ENCODE results near the gene MCC.

Gene MCC

DNA sequence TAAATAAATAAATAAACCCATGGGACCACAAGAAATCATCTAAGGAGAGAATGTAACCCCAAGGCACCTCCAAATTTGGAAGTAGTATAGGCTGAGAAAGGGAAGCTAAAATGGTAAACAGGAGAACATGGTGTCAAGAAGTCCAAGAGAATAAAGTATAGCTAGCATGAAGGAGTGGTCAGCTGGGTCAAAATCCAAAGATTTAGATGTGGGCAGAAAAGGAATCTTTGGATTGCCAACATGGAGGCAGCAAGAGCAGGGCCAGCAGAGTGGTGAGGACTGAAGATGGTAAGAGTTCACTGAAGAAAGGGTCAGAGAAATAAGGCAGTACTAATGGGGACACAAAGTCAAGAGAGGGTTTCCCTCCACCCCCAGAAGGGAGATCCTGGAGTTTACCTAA is 106.5 kb downstream of the MCC start:
- no peak overlapping the region for H3K27ac ChIP-seq (ENCODE audit: low read length)
- no peak for TF ChIP-seq EZH2phosphoT487 (IDR thresholded peaks at IDR 0.05; ENCODE audit: low read length)
- TF ChIP-seq EZH2 (optimal IDR thresholded peaks at IDR 0.05; ENCODE audit: low read depth, low read length) = no peak
- TF ChIP-seq, protein P1, sequence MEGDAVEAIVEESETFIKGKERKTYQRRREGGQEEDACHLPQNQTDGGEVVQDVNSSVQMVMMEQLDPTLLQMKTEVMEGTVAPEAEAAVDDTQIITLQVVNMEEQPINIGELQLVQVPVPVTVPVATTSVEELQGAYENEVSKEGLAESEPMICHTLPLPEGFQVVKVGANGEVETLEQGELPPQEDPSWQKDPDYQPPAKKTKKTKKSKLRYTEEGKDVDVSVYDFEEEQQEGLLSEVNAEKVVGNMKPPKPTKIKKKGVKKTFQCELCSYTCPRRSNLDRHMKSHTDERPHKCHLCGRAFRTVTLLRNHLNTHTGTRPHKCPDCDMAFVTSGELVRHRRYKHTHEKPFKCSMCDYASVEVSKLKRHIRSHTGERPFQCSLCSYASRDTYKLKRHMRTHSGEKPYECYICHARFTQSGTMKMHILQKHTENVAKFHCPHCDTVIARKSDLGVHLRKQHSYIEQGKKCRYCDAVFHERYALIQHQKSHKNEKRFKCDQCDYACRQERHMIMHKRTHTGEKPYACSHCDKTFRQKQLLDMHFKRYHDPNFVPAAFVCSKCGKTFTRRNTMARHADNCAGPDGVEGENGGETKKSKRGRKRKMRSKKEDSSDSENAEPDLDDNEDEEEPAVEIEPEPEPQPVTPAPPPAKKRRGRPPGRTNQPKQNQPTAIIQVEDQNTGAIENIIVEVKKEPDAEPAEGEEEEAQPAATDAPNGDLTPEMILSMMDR (IDR thresholded peaks at IDR 0.05; ENCODE audit: low read length) = no peak
- peaks cover 9% of the 10 kb centered on the region for H3F3A ChIP-seq (ENCODE audit: insufficient read depth, low read length)
- no peak overlapping the region for H3K4me2 ChIP-seq (ENCODE audit: low read depth, low read length)
- H3K9ac ChIP-seq (ENCODE audit: low read length) = no peak overlapping the region
- H3K36me3 ChIP-seq (replicated peaks; ENCODE audit: insufficient read depth, low read length) = no peaks in the 10 kb centered on the region
- no peaks in the 10 kb centered on the region for H3K79me2 ChIP-seq (ENCODE audit: low read length)
- peaks cover 18% of the 10 kb centered on the region for H3K4me1 ChIP-seq (ENCODE audit: low read length)
- DNase-seq = no peak
- no peak overlapping the region for H2AFZ ChIP-seq (ENCODE audit: low read length)
- no peak overlapping the region for H3K4me3 ChIP-seq (ENCODE audit: low read length)
- no peaks in the 10 kb centered on the region for H3K9me2 ChIP-seq (replicated peaks; ENCODE audit: insufficient read depth, low read length)
- H3K9me3 ChIP-seq (replicated peaks; ENCODE audit: insufficient read depth, low read length) = no peaks in the 10 kb centered on the region
- H4K20me1 ChIP-seq (ENCODE audit: insufficient read depth, low read length) = no peaks in the 10 kb centered on the region
- H3K27me3 ChIP-seq (replicated peaks; ENCODE audit: insufficient read depth, low read length) = no peaks in the 10 kb centered on the region

DNA sequence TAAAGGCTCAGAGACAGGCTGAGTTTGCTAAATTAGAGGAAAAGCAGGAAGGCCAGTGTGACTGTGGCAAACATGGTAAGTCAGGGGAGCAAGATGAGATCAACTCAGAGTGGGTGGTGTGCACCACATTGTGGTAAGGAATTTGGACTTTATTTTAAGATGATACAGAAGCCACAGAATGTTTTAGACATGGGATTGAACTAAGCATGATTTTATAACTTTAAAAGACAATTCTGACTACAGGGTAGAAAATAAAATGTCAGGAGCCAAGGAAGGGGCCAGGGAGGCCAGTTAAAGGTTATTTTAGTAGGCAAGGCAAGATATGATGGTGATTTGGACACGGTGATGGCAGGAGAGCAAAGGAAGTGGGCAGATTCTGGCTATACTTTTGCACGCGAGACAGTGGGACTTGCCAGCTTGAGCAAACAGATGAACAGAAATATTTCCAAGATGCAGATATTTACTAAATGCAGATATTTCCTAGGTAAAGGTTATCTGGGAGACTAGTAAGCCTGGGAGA is 107.4 kb downstream of the MCC start:
- Histone ChIP-seq H3K27ac (ENCODE audit: low read length) (no peak overlapping the region), H3K9me2 (replicated peaks; ENCODE audit: insufficient read depth, low read length) (no peaks in the 10 kb centered on the region), H3K27me3 (replicated peaks; ENCODE audit: insufficient read depth, low read length) (no peaks in the 10 kb centered on the region), H3F3A (ENCODE audit: insufficient read depth, low read length) (peaks cover 9% of the 10 kb centered on the region), H4K20me1 (ENCODE audit: insufficient read depth, low read length) (no peaks in the 10 kb centered on the region), H3K4me3 (ENCODE audit: low read length) (no peak overlapping the region), H3K4me1 (ENCODE audit: low read length) (peaks cover 18% of the 10 kb centered on the region), H3K36me3 (replicated peaks; ENCODE audit: insufficient read depth, low read length) (no peaks in the 10 kb centered on the region), H3K9me3 (replicated peaks; ENCODE audit: insufficient read depth, low read length) (no peaks in the 10 kb centered on the region), H3K79me2 (ENCODE audit: low read length) (no peaks in the 10 kb centered on the region), H3K4me2 (ENCODE audit: low read depth, low read length) (no peak overlapping the region), H3K9ac (ENCODE audit: low read length) (no peak overlapping the region), H2AFZ (ENCODE audit: low read length) (no peak overlapping the region)
- TF ChIP-seq, protein P1 (IDR thresholded peaks at IDR 0.05; ENCODE audit: low read length) = no peak
- TF ChIP-seq EZH2phosphoT487 (IDR thresholded peaks at IDR 0.05; ENCODE audit: low read length) (no peak), EZH2 (optimal IDR thresholded peaks at IDR 0.05; ENCODE audit: low read depth, low read length) (no peak)
- no peak for DNase-seq

- peaks cover 9% of the 10 kb centered on the region for H3F3A ChIP-seq (ENCODE audit: insufficient read depth, low read length)
- no peaks in the 10 kb centered on the region for H4K20me1 ChIP-seq (ENCODE audit: insufficient read depth, low read length)
- H3K27me3 ChIP-seq (replicated peaks; ENCODE audit: insufficient read depth, low read length) = no peaks in the 10 kb centered on the region
- no peaks in the 10 kb centered on the region for H3K79me2 ChIP-seq (ENCODE audit: low read length)
- peaks cover 18% of the 10 kb centered on the region for H3K4me1 ChIP-seq (ENCODE audit: low read length)
- H3K4me2 ChIP-seq (ENCODE audit: low read depth, low read length) = no peak overlapping the region
- TF ChIP-seq EZH2phosphoT487 (IDR thresholded peaks at IDR 0.05; ENCODE audit: low read length) (no peak), EZH2 (optimal IDR thresholded peaks at IDR 0.05; ENCODE audit: low read depth, low read length) (no peak)
- TF ChIP-seq, protein P1 (IDR thresholded peaks at IDR 0.05; ENCODE audit: low read length) = no peak
- H3K36me3 ChIP-seq (replicated peaks; ENCODE audit: insufficient read depth, low read length) = no peaks in the 10 kb centered on the region
- H3K9me3 ChIP-seq (replicated peaks; ENCODE audit: insufficient read depth, low read length) = no peaks in the 10 kb centered on the region
- H2AFZ ChIP-seq (ENCODE audit: low read length) = no peak overlapping the region
- no peak overlapping the region for H3K4me3 ChIP-seq (ENCODE audit: low read length)
- H3K9me2 ChIP-seq (replicated peaks; ENCODE audit: insufficient read depth, low read length) = no peaks in the 10 kb centered on the region
- H3K9ac ChIP-seq (ENCODE audit: low read length) = no peak overlapping the region
- no peak overlapping the region for H3K27ac ChIP-seq (ENCODE audit: low read length)
- DNase-seq = no peak
These were observed 108.1 kb downstream of the MCC start for GRCh38 chr5:113379936-113380806.

Data from MM.1S (cell line).